HL-60 (cell line): ENCODE data around the gene AZU1.

Experiments used
- DNase-seq, 2 experiments: peaks; one replicate each; pipeline ENCODE4 v3.0.0-alpha.2; 2010 to 2020; ENCODE audit warnings: low read depth in 1 of 2, low spot score in 1 of 2
- H3K27ac ChIP-seq: fragments of 250-450 bp; sonication (Bioruptor Pico); replicated peaks from 2 replicates; pipeline ENCODE4 v1.5.1; 2020; ENCODE audit warnings: mild to moderate bottlenecking, moderate library complexity
- H3K27me3 ChIP-seq: fragments of 250-450 bp; sonication (Bioruptor Pico); 2 replicates; pipeline ENCODE4 v1.5.1; 2021; ENCODE audit warnings: mild to moderate bottlenecking, moderate library complexity; ENCODE audit not compliant: insufficient read depth, poor library complexity, severe bottlenecking
- H3K4me3 ChIP-seq: replicated peaks from 2 replicates; pipeline ENCODE4 v1.5.1; 2011; ENCODE audit warnings: mild to moderate bottlenecking, control low read depth, low read length; ENCODE audit not compliant: insufficient read depth
- CTCF ChIP-seq: IDR thresholded peaks from one replicate; pipeline ENCODE4 v1.5.1; 2011; ENCODE audit warnings: low read length, control low read depth, inconsistent platforms; ENCODE audit not compliant: insufficient read depth
- GABPA ChIP-seq: IDR thresholded peaks from 2 replicates; pipeline ENCODE4 v1.6.1; 2012; ENCODE audit warnings: low read depth
- POLR2AphosphoS5 ChIP-seq: IDR thresholded peaks from 2 replicates; pipeline ENCODE4 v1.6.1; 2012; ENCODE audit warnings: low read depth
- REST ChIP-seq: IDR thresholded peaks from 2 replicates; pipeline ENCODE4 v1.6.1; 2012; ENCODE audit warnings: low read depth; ENCODE audit not compliant: insufficient replicate concordance
- SPI1 ChIP-seq: IDR thresholded peaks from 2 replicates; pipeline ENCODE4 v1.6.1; 2012; ENCODE audit warnings: low read depth, mild to moderate bottlenecking, borderline replicate concordance

AZU1 gene

GRCh38 chr19:821231-821824 is 6.3 kb upstream of the AZU1 start:
- Histone ChIP-seq H3K27me3 (no peaks in the 10 kb centered on the region), H3K27ac (peak overlapping the region; percentile 98), H3K4me3 (peak overlapping the region; percentile 55)
- DNase-seq: peak in 1 of 2 experiments; percentile 84
- TF ChIP-seq POLR2AphosphoS5 (no peak), GABPA (no peak), CTCF (no peak), REST (peak; percentile 15), SPI1 (no peak)

GRCh38 chr19:821825-822503 is 5.7 kb upstream of the AZU1 start, which contains the start of gene PLPPR3:
Gene PLPPR3 (minus strand): TSS chr19:821955. CDS start chr19:821559, 396 bp downstream.
- DNase-seq: peak; percentile 63 to 81
- TF ChIP-seq GABPA (no peak), POLR2AphosphoS5 (peak; percentile 12), REST (no peak), SPI1 (no peak)
- H3K4me3 ChIP-seq: peak within 1 kb of the TSS; percentile 55
- H3K27ac ChIP-seq: peak within 1 kb of the TSS; percentile 98
- H3K27me3 ChIP-seq: no peaks in the 10 kb centered on the region

- peak overlapping the region; percentile 24 for H3K4me3 ChIP-seq
- DNase-seq: peak; percentile 89 to 97
- H3K27ac ChIP-seq: peak overlapping the region; percentile 98
- TF ChIP-seq REST: peak; percentile 44
- no peak for TF ChIP-seq GABPA
- peak; percentile 89 for TF ChIP-seq POLR2AphosphoS5
- no peak for TF ChIP-seq SPI1
- H3K27me3 ChIP-seq: no peaks in the 10 kb centered on the region
These were observed 4.0 kb upstream of the AZU1 start for GRCh38 chr19:823565-824121.

GRCh38 chr19:824885-825284 is 2.8 kb upstream of the AZU1 start:
- no peaks in the 10 kb centered on the region for H3K27me3 ChIP-seq
- TF ChIP-seq POLR2AphosphoS5 (peak; percentile 91), CTCF (no peak), REST (no peak), SPI1 (peak; percentile 46; the same call in 1 of the 2 replicates)
- peak; percentile 85 to 87 for DNase-seq
- H3K27ac ChIP-seq: peak overlapping the region; percentile 98
- peak overlapping the region; percentile 35 for H3K4me3 ChIP-seq
